GM12865 (cell line): Measurements from ENCODE around the gene ALDH1B1.
"Not testable (repeated sequence)": the region's sequence is repeated elsewhere in the genome, so short reads cannot be mapped to it uniquely, and the experiment has no call there.

Experiments
- DNase-seq: peaks from one replicate; pipeline ENCODE4 v3.0.0; 2010; ENCODE audit warnings: low read depth
- H3K4me3 ChIP-seq: 2 replicates; pipeline ENCODE4 v1.5.1; 2011; ENCODE audit warnings: mild to moderate bottlenecking, low read depth, low read length, control low read depth
- CTCF ChIP-seq: IDR thresholded peaks from 2 replicates; pipeline ENCODE4 v1.5.1; 2011; ENCODE audit warnings: low read length, control low read depth, low read depth, inconsistent platforms; ENCODE audit not compliant: insufficient read depth; ENCODE audit errors: missing control alignments

Gene ALDH1B1

GRCh38 chr9:38391278-38392118 lies 1.0 kb upstream of the ALDH1B1 start:
- H3K4me3 ChIP-seq, result no peak overlapping the region
- TF ChIP-seq CTCF, result no peak
- no peak for DNase-seq

GRCh38 chr9:38393128-38393796 lies 760 bp downstream of the ALDH1B1 start:
- peak overlapping the region; percentile 89 for H3K4me3 ChIP-seq
- TF ChIP-seq CTCF, result no peak
- DNase-seq, result peak; percentile 18

DNA sequence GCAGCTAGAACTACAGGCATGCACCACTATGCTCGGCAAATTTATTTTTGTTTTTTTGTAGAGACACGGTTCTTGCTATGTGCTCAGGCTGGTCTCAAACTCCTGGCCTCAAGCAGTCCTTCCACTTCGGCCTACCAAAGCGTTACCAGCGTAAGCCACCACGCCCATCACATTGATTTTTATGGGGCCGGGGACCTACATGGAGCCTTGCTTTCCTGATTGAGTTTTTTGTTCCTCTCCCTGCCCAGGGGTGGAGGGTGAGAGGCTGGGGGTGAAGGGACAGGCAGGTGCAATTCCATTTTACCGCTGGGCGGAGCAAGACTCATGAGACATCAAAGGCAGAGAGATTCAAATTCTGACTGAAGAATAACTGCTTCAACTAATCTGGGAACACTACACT lies 1.9 kb downstream of the ALDH1B1 start:
- no peak for TF ChIP-seq CTCF
- no peak overlapping the region for H3K4me3 ChIP-seq
- no peak for DNase-seq

- DNase-seq, result no peak
- TF ChIP-seq CTCF, result no peak
- no peak overlapping the region for H3K4me3 ChIP-seq
Observed at GRCh38 chr9:38395653-38396370, 3.3 kb downstream of the ALDH1B1 start.

- no peak for TF ChIP-seq CTCF
- no peak overlapping the region for H3K4me3 ChIP-seq
- DNase-seq, result no peak
Observed at GRCh38 chr9:38396371-38396671, 3.8 kb downstream of the ALDH1B1 start.

DNA sequence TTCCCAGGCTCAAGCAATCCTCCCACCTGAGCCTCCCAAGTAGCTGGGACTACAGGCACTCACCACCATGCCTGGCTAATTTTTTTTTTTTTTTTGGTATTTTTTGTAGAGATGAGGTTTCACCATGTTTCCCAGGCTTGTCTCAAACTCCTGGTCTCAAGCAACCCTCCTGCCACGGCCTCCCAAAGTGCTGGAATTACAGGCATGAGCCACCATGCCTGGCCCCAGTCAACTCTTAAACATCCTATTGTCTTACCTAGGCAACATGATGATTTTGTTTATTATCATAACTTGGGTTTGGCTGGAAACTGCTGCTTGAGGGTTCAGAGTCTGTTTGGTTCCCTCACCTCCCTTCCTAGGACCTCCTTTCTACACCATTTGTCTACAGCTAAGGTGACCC lies 6.7 kb downstream of the ALDH1B1 start:
- DNase-seq, H3K4me3 ChIP-seq: not testable (repeated sequence)

DNA sequence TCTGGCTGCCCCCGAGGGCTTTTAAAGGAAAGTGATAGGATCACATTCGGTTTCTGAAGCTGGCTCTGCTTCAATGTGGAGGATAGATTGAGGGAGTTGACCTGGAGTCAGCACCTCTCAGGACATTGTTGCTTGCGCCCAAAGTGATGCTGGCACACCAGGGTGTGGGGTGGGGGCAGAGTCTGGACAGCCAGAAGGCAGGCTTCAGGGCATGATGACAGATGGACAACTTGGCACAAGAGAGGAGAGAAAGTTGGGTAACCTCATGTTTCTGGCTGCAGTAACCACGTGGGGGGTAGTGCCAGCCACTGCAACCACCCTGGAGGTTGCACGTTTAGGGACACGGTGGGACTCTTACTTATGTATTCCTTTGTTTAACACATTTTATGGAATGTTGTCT lies 9.5 kb downstream of the ALDH1B1 start:
- DNase-seq, result no peak
- no peak overlapping the region for H3K4me3 ChIP-seq
- no peak for TF ChIP-seq CTCF
